Measurements from ENCODE around the gene IPMK. TPM values are rescaled to one million over a fixed set of nuclear protein-coding genes. Genes with fewer than 3 reads are reported as not detected.

IPMK gene
- total and polyA plus RNA-seq, 2 donors (not counting 3 experiments of a cell fraction or from before 2014, with no cell fraction given): 1.4 to 8.1 TPM

- peak overlapping the region; percentile 46 for H3K9ac ChIP-seq (replicated peaks; ENCODE audit: extremely low read depth, insufficient read depth, low read length)
- peaks cover 2% of the 10 kb centered on the region for H4K20me1 ChIP-seq (replicated peaks; ENCODE audit: control insufficient read depth, extremely low read depth, insufficient read depth, low read length)
- no peaks in the 10 kb centered on the region for H3K36me3 ChIP-seq (ENCODE audit: control insufficient read depth in 2 of 2, extremely low read depth in 1 of 2, insufficient read depth in 2 of 2, low read length in 2 of 2)
- no peaks in the 10 kb centered on the region for H3K9me3 ChIP-seq (replicated peaks; ENCODE audit: control insufficient read depth, insufficient read depth, low read length)
- DNase-seq (ENCODE audit: low read depth, low spot score) (no peak), FAIRE-seq (no peak)
- POLR2A ChIA-PET: interaction anchor here (0.5 to 1.5 kb wide), 9 partner anchors 8 to 89 kb away, joined by 3 to 7 read pairs (median 3); partner anchors contain the start of gene UBE2D1
- intact Hi-C loops (cut with micrococcal nuclease): loop anchor here (1.0 kb wide), 2 partner anchors 23 to 91 kb away; no protein-coding TSS in a partner anchor
- peak overlapping the region; percentile 46 to 82 (median 72) for H3K4me3 ChIP-seq (replicated peaks in 1 of 3; ENCODE audit: insufficient read depth in 1 of 3, low read depth in 1 of 3, low read length in 3 of 3)
- H3K27ac ChIP-seq (ENCODE audit: insufficient read depth, low read depth, low read length): peak overlapping the region; percentile 51
- peak; percentile 7 for TF ChIP-seq POLR2A (IDR thresholded peaks at IDR 0.05; ENCODE audit: low read depth, low read length)
- TF ChIP-seq POLR2AphosphoS5 (IDR thresholded peaks at IDR 0.05; ENCODE audit: insufficient read depth, low read depth, low read length): no peak
- no peak for TF ChIP-seq JUN (IDR thresholded peaks at IDR 0.05; ENCODE audit: borderline replicate concordance, insufficient read depth, insufficient read length, low read depth)
- TF ChIP-seq EZH2 (IDR thresholded peaks at IDR 0.05; ENCODE audit: borderline replicate concordance, low read depth, low read length, severe bottlenecking): no peak
- peaks cover 69% of the 10 kb centered on the region for H3K79me2 ChIP-seq (ENCODE audit: control insufficient read depth, insufficient read depth, low read length)
- BruUV-seq (replicated peaks): no TSS peak
- peak overlapping the region; percentile 96 for H3K4me2 ChIP-seq (ENCODE audit: insufficient read depth, low read length)
- no peaks in the 10 kb centered on the region for H3K9me1 ChIP-seq (replicated peaks; ENCODE audit: control insufficient read depth, extremely low read depth, insufficient read depth, low read length)
- H2AFZ ChIP-seq (ENCODE audit: low read depth, low read length): peak overlapping the region; percentile 82
- dilution Hi-C loops (cut with MboI; ENCODE audit: extremely low pct_ligation_motif_present, low sequenced_read_pairs): no loop called here
- no peaks in the 10 kb centered on the region for H3K27me3 ChIP-seq (ENCODE audit: control insufficient read depth in 2 of 2, insufficient read depth in 2 of 2, low read length in 2 of 2)
- peaks cover 43% of the 10 kb centered on the region for H3K4me1 ChIP-seq (ENCODE audit: control insufficient read depth, extremely low read depth, insufficient read depth, low read length)
- CTCF ChIA-PET: interaction anchor here (0.7 to 3.9 kb wide), 5 partner anchors 15 to 91 kb away, joined by 3 to 31 read pairs (median 10); no protein-coding TSS in a partner anchor
Measured at GRCh38 chr10:58268454-58268945, 806 bp upstream of the IPMK start.

- TF ChIP-seq GATA2 (IDR thresholded peaks at IDR 0.05; ENCODE audit: insufficient read depth, insufficient read length, low read depth, low read length) (no peak), POLR2AphosphoS5 (IDR thresholded peaks at IDR 0.05; ENCODE audit: insufficient read depth, low read depth, low read length) (no peak), FOS (IDR thresholded peaks at IDR 0.05; ENCODE audit: borderline replicate concordance, insufficient read depth, low read length) (no peak), JUN (IDR thresholded peaks at IDR 0.05; ENCODE audit: borderline replicate concordance, insufficient read depth, insufficient read length, low read depth) (no peak), POLR2A (IDR thresholded peaks at IDR 0.05; ENCODE audit: low read depth, low read length) (no peak)
- TF ChIP-seq, protein P1, sequence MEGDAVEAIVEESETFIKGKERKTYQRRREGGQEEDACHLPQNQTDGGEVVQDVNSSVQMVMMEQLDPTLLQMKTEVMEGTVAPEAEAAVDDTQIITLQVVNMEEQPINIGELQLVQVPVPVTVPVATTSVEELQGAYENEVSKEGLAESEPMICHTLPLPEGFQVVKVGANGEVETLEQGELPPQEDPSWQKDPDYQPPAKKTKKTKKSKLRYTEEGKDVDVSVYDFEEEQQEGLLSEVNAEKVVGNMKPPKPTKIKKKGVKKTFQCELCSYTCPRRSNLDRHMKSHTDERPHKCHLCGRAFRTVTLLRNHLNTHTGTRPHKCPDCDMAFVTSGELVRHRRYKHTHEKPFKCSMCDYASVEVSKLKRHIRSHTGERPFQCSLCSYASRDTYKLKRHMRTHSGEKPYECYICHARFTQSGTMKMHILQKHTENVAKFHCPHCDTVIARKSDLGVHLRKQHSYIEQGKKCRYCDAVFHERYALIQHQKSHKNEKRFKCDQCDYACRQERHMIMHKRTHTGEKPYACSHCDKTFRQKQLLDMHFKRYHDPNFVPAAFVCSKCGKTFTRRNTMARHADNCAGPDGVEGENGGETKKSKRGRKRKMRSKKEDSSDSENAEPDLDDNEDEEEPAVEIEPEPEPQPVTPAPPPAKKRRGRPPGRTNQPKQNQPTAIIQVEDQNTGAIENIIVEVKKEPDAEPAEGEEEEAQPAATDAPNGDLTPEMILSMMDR (IDR thresholded peaks at IDR 0.05; ENCODE audit: extremely low read depth in 1 of 2, insufficient read depth in 1 of 2, low read depth in 1 of 2, low read length in 2 of 2): no peak
- TF ChIP-seq, protein P2, sequence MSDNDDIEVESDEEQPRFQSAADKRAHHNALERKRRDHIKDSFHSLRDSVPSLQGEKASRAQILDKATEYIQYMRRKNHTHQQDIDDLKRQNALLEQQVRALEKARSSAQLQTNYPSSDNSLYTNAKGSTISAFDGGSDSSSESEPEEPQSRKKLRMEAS (IDR thresholded peaks at IDR 0.05; ENCODE audit: insufficient read depth, insufficient read length): no peak
- dilution Hi-C loops (cut with MboI; ENCODE audit: extremely low pct_ligation_motif_present, low sequenced_read_pairs) (no loop called here), intact Hi-C loops (cut with micrococcal nuclease) (no loop called here)
- Histone ChIP-seq H4K20me1 (replicated peaks; ENCODE audit: control insufficient read depth, extremely low read depth, insufficient read depth, low read length) (peaks cover 2% of the 10 kb centered on the region), H3K9me3 (replicated peaks; ENCODE audit: control insufficient read depth, insufficient read depth, low read length) (no peaks in the 10 kb centered on the region), H3K27ac (ENCODE audit: insufficient read depth, low read depth, low read length) (peak overlapping the region; percentile 58), H3K4me1 (ENCODE audit: control insufficient read depth, extremely low read depth, insufficient read depth, low read length) (peaks cover 37% of the 10 kb centered on the region), H3K9ac (replicated peaks; ENCODE audit: extremely low read depth, insufficient read depth, low read length) (peak overlapping the region; percentile 64), H3K4me3 (replicated peaks in 1 of 3; ENCODE audit: insufficient read depth in 1 of 3, low read depth in 1 of 3, low read length in 3 of 3) (peak overlapping the region; percentile 47 to 82 (median 82)), H3K9me1 (replicated peaks; ENCODE audit: control insufficient read depth, extremely low read depth, insufficient read depth, low read length) (no peaks in the 10 kb centered on the region), H2AFZ (ENCODE audit: low read depth, low read length) (peak overlapping the region; percentile 52), H3K4me2 (ENCODE audit: insufficient read depth, low read length) (peak overlapping the region; percentile 88), H3K36me3 (ENCODE audit: control insufficient read depth in 2 of 2, extremely low read depth in 1 of 2, insufficient read depth in 2 of 2, low read length in 2 of 2) (no peaks in the 10 kb centered on the region), H3K27me3 (ENCODE audit: control insufficient read depth in 2 of 2, insufficient read depth in 2 of 2, low read length in 2 of 2) (no peaks in the 10 kb centered on the region), H3K79me2 (ENCODE audit: control insufficient read depth, insufficient read depth, low read length) (peaks cover 64% of the 10 kb centered on the region)
- DNase-seq (ENCODE audit: low read depth, low spot score): peak; percentile 69
- TSS peak; percentile 20 for BruUV-seq (replicated peaks)
- CTCF ChIA-PET: interaction anchor here (0.8 to 3.9 kb wide), 6 partner anchors 13 to 90 kb away, joined by 3 to 31 read pairs (median 6); no protein-coding TSS in a partner anchor
- POLR2A ChIA-PET: interaction anchor here (1.0 kb wide), 1 partner anchor 88 kb away, joined by 3 read pairs; no protein-coding TSS in a partner anchor
- FAIRE-seq: peak; percentile 21
Measured at GRCh38 chr10:58266826-58267712, 625 bp downstream of the IPMK start.

Measured in endothelial cell of umbilical vein (primary cell).